ENCODE data around the gene TRAPPC10.

The TRAPPC10 gene

GRCh38 chr21:44067011-44067839, 55.1 kb downstream of the TRAPPC10 start:
- DNase-seq, result no peak

GRCh38 chr21:44070391-44070790, 58.3 kb downstream of the TRAPPC10 start:
- DNase-seq, result no peak

- DNase-seq, result no peak
Observed at GRCh38 chr21:44071359-44072104, 59.4 kb downstream of the TRAPPC10 start.

- no peak for DNase-seq
Observed at GRCh38 chr21:44072111-44072510, 60.0 kb downstream of the TRAPPC10 start.

GRCh38 chr21:44074315-44074958, 62.3 kb downstream of the TRAPPC10 start:
- no peak for DNase-seq

GRCh38 chr21:44076316-44076715, 64.2 kb downstream of the TRAPPC10 start:
- no peak for DNase-seq

GRCh38 chr21:44078411-44078981, 66.4 kb downstream of the TRAPPC10 start:
- no peak for DNase-seq

- DNase-seq, result no peak
Observed at GRCh38 chr21:44079446-44079845, 67.3 kb downstream of the TRAPPC10 start.

- no peak for DNase-seq
Observed at GRCh38 chr21:44079846-44080245, 67.7 kb downstream of the TRAPPC10 start.

GRCh38 chr21:44082648-44083440, 70.7 kb downstream of the TRAPPC10 start:
- peak; percentile 4 for DNase-seq

- DNase-seq, result no peak
Observed at GRCh38 chr21:44083631-44084291, 71.7 kb downstream of the TRAPPC10 start.

GRCh38 chr21:44084496-44085241, 72.6 kb downstream of the TRAPPC10 start:
- DNase-seq, result no peak

- DNase-seq, result no peak
Observed at GRCh38 chr21:44085491-44086321, 73.6 kb downstream of the TRAPPC10 start.

- DNase-seq, result no peak
Observed at GRCh38 chr21:44086636-44087425, 74.7 kb downstream of the TRAPPC10 start.

- DNase-seq, result no peak
Observed at GRCh38 chr21:44087426-44088400, 75.6 kb downstream of the TRAPPC10 start.

GRCh38 chr21:44088401-44088780, 76.3 kb downstream of the TRAPPC10 start:
- DNase-seq, result no peak

- DNase-seq, result no peak
Observed at GRCh38 chr21:44089001-44089911, 77.1 kb downstream of the TRAPPC10 start.

Data from eye (tissue), 1 donor.